ENCODE measurements around the gene NELFB.

NELFB gene

DNA sequence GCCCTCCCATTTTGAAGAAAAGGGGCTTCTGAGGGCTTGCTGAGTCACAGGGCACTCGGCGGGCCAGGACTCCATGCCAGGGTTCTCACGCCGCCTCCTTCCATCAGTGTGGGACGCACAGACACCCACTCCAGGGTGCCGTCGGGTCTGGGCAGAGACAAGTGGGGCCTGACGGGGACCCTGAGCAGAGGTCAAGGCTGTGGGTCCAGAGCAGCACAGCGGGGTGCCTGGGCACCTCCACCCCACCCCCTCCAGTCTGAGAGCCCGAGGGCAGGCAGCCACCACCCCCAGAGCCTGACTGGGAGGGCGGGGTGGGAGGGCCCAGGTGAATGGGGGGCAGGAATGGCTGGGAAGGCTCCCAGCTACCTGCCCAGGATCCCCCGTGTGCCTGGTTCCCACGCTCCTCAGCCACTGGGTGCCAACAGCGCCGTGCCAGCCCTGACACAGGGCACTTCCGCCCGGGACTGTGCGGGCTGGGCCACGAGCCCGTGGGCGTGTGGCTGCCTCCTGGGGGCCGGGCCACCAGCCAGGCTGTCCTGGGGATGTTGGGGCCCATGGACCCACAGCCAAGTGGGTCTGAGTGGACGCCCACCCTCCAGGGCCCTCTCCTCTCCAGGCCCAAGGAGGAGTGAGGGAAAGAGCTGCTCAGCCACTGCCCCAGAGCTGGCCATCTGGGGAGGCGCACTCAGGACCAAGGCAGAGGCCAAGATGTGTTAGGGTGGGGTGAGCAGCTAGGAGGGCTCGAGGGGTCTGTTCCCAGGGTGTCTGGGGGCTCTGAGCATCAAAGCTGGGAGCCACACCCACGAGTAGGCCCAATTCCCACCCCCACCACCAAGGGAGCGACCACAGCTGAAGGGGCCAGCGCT, 57.1 kb downstream of the NELFB start:
- in situ Hi-C loops (cut with MboI; ENCODE audit: low sequenced_read_pairs) = no loop called here

DNA sequence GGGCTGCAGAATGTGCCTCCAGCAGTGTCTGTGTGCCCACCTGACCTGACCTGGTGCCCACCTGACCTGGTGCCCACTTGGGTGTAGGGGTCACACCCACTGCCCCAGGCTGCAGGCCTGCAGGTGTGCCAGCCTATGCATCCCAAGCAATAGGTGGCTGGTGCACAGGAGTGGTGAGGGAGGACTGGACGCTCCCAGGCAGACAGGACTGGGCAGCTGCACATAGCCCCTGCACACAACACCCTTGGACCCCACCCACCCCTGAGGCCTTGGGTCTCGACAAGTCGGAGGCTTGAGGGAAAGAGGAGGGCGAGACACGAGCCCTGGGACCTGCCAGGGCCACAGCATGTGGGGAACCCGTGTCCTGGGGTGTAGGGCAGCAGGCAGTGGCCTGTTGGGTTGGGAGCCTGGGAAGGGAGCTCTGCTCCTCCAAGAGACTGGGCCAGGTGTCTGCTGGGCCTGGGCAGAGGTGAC, 57.8 kb downstream of the NELFB start:
- in situ Hi-C loops (cut with MboI; ENCODE audit: low sequenced_read_pairs) = no loop called here

DNA sequence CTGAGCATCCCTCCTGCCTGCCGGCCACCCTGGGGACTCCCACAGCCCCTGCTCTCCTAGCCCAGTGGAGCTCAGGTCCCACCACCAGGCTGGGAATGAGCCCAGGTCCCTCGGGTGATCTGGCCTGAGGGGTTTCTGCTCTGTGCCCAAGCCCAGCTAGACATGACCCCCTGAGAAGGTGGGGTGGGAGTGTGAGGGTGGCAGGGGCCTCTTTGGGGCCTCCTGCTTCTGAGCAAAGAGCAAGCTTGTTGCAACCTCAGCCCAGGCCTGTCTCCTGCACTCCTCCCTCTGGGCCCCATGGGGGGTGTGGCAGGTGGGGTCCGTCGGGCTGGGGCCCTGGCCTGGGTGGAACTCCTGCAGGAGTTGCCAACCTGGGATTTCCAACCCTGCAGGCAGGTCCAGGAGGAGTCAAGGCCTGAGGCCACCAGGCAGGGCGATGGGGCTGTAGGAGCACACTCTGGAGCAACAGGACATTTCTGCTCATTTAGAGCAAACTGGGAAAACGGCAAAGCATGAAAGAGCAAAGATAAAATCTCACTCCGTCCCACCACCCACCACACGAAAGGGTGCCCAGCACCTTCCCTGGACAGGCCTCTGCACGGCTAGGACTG, 58.3 kb downstream of the NELFB start:
- in situ Hi-C loops (cut with MboI; ENCODE audit: low sequenced_read_pairs) = no loop called here

DNA sequence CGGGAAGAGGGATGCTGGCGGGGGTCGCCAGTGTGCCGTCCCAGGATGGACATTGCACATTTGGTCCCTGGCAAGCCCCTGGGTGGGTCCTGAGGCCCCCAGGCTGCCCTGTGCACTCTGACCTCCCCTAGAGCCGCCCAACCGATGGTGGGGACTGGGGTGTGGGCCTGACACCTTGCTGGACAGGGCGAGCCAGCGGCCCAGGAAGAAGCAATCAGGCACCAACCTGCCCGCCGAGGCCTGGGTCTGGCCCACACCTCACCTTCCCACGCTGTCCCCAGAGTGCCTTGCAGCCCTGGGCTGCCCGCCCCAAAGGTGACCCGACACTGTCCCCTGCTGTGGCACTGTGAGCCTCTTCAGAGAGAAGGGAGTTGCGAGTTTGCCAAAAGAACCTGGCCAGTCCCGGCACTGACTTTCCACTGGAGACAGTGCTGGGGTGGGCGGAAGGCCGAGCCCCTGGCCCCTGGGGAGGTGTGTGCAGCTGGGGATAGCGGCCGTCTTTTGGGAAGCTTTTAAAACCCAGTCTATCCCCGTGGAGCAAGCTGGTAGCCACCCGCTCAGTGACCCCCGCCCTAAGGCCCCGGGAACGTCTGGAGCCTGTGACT, 58.9 kb downstream of the NELFB start:
- in situ Hi-C loops (cut with MboI; ENCODE audit: low sequenced_read_pairs) = no loop called here

DNA sequence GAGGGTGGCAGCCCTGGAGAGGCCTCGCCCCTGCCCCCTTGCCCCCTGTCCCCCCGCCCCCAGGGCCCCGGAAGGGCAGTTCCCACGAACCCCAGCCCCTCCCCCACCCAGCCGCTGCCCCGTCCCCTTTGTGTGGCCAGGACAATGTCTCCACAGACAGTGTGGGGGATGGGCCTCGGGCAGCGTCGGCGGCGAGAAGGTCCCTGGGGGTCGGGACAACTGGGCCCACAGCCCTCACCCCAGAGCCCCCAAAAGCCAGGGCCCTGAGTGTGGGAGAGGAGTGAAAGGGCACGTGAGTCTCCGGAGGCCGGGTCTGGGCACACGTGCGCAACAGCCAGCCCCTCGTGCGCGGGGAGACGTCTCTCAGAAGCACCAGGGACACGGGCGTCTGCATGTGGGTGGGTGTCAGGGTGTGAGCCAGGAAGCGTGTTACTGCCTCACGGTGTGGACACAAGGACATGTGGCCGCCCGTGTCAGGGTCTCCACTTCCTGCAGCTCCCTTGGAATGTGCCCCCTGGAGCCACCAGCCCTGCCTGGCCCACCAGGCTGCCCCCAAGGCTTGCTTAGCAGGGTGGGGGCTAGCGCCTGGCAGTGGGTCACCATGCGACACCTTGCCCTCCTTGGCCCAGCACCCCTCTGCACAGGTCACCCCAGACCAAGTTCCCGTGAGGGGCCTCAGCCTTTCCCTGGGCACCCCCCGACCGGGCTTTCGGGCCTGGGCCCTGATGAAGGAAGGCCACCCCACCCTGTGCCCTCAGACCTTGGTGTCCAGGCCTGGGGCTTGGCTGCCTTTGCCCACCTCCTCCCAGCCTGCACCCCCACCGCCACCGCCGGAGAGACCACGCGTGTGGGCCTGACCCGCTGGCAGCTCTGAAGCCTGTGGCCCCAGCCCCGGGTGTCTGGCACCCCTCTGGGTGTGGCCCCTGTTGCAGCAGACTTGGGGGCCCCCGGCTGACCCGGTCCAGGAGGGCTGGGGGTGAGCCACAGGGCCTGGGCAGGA, 59.7 kb downstream of the NELFB start:
- in situ Hi-C loops (cut with MboI; ENCODE audit: low sequenced_read_pairs) = no loop called here

DNA sequence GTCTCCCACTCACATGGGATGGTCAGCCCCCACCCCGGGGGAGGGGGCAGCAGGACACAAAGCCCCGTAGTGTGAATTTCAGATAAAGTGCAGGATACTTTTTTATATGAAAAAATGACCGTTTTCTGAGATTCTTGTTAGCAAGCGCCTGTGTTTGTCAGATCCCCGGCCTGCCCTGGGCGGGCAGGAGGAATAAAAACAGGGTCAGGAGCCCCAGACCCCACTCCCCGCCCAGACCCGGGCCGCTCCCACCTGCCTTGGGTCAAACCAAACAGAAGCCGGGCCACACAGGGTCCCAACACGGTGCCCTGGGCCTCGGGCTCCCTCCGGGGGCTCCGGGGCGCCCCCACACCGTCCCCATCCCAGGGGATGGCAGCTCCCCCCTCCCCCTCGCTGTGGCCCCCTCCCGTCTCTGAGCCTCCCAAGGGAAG, 60.5 kb downstream of the NELFB start:
- in situ Hi-C loops (cut with MboI; ENCODE audit: low sequenced_read_pairs) = no loop called here

DNA sequence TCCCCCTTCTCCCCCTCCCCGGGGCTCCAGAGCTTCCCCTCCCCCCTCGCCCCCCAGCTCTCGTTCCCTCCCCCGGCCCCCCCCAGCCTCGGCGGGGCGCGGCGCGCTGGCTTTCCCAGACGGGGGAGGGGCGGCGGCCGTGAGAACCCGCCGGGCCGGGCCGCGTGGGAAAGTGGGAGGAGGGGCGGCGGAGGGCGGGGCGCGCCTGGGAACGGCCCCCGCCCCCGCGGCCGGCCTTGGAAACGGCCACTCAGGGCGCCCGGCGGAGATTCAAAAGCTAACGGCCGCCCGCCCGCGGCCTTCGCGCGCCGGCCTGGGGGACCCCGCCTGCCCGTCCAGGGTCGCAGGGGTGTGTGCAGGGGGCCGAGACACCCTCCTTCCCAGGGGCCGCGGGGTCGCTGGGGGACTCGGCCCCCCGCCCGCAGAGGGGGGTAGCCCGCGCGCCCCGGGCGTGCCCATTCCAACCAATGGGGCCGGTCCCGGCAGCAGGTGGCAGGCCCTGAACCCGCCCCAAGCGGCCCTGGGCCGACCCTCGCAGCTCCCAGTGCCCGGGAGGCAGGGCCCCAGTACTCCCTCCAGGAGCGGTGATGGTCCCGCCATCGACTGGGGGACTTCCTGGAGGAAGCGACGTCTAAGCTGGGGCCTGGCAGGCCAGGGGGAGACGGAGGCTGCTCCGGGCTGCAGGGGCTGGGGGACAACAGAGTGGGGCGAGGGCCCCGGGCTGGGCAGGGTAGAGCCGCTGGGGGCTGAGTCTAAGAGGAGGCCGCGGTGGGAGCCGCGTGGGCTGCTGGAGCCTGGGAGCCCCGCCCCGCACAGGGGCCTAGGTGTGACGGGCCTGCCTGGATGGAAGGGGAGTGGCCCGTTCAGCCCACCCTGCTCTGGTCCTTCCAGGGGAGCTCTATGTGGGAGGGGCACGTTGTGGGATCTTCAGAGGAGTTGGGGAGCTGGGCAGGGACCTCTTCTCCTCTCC, 61.2 kb downstream of the NELFB start:
- in situ Hi-C loops (cut with MboI; ENCODE audit: low sequenced_read_pairs) = no loop called here

DNA sequence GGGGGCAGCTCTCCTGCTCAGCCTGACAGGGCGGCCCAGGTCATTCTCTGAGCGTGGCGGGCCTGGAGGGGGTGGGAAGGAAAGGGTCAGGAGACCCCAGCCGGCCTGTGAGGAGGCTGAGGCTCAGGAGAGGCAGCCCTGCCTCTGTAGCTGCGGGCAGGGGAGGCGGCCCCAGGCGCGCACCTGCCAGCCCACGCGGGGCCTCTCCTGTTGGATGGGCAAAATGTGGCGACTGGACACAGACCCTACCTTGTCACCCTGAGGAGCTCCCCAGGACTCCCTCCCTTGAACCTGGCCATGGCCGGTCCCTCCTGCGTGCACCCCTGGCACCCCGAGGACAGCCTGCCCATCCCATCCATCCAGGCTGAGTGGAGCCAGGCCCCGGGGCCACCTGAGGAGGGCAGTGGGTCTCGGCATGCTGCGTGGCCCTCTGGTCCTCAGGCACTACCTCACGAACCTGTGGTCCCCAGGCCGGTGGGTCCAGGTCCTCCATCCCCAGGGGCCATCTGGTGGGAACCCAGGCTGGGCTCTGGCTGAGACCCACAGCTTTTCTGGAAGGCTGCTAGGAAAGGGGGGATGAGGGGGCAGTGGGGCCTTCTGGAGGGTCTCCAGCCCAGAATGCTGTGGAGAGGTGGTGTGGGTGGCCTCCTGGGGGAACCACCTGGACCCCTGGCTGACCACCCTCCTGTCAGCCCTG, 62.0 kb downstream of the NELFB start:
- in situ Hi-C loops (cut with MboI; ENCODE audit: low sequenced_read_pairs) = no loop called here

DNA sequence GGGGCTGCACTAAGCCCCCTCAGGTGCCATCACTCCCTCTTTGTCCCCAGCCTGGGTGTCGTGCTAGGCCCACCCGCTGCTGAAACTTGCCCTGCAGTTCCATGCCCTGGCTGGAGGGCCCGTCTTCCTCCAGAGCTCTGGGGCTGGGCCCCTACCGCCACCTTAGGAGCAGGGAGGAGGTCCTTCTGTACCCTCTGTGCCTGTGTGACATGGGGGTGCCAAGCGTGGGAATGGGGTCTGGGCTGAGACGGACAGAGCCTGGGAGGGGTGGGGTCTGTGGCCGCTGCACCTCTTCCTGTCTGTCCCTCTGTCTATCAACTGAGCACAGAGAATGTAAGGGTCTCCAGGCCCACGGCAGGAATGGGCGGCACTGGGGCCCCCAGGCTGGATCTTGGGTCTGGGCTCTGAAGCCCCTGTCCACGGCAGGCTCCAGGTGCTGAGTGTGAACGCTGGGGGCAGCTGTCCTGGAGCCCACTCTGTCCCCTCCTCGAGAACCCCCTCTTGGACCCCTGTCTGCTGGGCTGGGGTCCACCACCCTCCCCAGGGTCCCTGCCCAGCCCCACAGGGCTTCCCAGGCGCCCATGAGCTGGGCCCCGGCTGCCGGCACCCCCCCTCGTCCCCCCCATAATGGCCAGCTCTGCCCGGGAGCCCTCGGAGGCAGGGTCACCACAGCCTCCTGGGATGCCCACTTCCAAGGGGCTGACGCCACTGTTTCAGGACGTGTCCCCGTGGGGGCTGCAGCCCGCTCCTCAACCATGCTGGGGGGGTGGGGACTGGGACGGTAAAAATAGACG, 62.8 kb downstream of the NELFB start:
- in situ Hi-C loops (cut with MboI; ENCODE audit: low sequenced_read_pairs) = no loop called here

DNA sequence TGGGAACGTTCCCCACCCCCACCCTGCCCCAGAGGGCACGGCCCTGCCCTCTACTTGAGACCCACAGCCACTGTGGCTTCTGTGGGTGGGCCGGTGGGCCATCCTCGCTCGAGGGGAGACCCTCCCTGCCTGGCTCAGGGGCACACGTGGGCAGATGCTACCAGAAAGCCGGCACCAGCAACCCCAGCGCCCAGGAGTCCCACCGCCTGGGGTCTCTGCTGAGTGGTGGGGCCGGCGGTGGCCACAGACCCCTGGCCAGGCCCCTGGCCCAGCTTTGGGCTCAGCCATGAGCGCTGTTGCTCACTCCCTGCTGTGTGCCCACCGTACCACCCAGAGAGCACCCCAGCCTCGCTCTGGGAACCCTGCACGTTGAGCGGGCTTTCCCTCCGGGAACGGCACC, 63.5 kb downstream of the NELFB start:
- in situ Hi-C loops (cut with MboI; ENCODE audit: low sequenced_read_pairs) = no loop called here

DNA sequence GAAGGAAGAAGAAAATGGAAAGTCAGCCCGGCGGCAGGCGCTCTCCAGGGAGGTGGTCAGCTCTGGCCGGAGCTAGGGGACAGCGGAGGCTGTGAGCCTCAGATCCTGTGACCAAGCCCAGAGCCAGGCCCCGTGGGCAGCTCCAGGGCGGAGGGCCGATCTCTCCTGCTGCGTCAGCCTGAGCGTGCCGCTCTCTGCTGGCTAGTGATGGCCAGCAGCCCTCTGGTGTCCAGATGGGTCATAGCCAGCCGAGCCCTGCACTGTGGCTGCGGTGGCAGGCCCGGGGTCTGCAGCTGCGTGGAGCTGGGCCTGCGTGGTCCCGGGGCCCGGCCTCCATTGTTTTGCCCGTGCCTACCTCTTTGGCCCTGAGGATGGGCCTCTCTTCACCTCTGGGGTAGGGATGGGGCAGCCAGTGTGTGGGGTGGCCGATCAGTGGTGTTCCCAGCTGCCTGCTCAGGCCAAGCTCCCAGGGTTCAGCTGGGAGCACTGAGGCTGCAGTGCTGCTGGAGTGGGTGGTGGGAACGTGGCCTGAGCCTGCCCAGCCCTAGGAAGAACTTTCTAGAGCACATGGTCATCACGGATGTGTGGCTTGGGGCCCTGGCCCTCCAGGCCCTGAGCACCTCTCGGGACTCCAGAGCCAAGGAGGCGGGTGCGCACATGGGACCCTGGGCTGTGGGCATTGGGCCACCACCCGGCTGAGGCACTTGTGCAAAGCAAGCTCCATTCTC, 64.0 kb downstream of the NELFB start:
- in situ Hi-C loops (cut with MboI; ENCODE audit: low sequenced_read_pairs) = no loop called here

DNA sequence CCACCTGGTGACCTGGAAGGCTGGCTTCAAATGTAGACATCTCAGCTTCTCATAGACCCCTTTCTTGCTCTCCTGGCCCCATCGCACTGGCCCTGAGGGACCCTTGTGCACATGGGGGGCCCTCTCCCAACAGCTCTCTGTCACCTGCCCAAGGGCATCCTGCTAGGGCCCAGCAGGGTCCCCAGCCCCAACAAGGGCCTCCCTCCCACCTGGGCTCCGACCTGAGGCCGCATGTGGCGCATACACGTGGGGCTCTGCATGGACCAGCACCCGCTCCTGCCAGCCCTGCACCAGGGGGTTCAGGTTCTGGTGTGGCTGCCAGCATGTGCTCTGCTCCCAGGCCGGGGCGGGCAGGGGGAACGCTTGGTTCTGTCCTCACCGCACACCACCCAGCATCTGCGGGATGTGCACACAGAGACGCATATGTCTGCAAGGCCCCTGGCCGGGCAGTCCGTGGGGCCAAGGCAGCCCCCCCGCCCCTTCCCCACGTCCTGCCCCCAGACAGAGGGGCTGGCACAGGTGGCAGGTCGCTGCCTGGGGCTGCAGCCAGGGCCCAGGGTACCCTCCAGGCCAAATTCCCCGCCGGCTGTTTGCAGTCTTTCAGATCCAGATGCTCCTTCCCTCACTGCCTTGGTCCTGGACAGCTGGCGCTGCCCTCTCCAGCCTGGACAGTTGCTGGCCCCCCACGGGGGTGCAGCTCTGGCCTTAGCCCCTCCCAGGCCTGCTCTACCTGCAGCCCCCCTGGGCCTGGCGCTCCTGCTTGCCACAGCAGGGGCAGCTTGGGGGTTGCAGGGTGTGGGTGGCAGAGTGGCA, 64.8 kb downstream of the NELFB start:
- in situ Hi-C loops (cut with MboI; ENCODE audit: low sequenced_read_pairs) = no loop called here

DNA sequence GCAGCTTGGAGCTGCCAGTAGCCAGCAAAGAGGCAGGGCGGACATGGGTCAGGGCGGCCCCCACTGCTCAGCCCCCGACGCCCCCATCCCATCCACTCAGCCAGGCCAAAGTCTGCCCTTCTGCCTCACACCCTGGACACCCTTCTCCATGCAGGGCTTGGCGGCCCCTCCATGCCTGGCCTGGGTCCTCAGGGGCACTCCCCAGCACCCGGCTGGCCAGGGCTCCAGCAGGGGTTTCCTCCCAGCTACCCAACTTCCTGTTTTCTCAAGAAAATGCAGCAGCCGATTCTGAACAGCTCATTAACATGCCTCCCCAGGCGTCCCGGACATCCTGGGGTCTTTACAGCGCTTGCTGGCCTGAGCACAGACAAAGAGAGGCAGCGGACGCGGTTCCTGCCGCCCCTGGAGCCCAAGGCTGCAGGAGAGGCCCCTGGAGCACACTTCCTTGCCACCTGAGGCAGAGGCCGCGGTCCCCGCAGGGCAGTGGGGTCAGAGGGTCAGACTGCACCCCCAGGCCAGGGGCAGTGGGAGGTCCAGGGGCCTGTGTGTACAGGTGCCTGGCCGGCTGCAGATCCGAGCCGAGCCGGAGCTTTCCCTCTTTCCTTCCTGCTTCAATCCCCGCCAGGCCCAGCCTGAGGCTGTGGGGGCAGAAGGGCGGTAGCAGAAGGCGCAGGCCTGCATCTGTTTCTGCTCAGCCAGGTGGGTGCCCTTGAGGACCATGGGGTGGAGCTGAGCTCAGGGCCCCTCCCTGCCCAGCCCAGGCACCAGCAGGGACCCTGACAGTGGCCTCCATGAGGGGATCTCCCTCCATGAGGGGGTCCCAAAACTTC, 65.6 kb downstream of the NELFB start:
- in situ Hi-C loops (cut with MboI; ENCODE audit: low sequenced_read_pairs) = no loop called here

DNA sequence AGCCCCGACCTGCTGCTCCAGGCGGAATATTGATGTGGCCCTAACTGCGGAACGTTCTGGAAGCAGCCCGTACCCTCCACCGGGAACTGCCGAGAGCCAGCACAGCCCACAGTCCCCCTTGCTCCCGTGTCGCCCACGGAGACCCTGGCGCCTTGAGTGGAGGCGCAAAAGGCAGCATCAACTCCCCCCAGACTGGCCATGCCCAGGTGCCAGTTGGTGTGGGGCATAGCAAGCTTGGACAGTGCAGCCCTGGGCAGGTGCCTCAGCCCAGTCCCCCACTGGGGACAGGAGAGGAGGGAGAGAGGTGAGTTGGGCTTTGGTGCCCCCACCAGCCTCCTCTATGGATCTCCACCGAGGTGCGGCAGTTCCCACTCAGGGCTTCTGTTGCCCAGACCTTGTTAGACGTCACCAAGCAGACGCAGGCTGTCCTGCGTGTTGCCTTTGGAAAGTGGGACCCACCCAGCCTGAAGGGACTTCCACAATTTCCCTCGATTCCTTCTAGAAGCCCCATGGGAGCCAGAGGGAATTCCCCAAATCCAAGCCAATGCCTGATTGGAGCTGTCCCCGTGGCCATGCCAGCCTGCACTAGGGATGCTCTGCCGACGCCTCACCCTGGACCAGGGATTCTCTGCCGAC, 66.7 kb downstream of the NELFB start:
- in situ Hi-C loops (cut with MboI; ENCODE audit: low sequenced_read_pairs) = no loop called here
